Measurements from ENCODE around the gene AMN.

The AMN gene

GRCh38 chr14:102928412-102929240 is 6.2 kb downstream of the AMN start:
- DNase-seq (ENCODE audit: low read depth), result peak; percentile 64

GRCh38 chr14:102929241-102930137 is 7.0 kb downstream of the AMN start:
- DNase-seq (ENCODE audit: low read depth), result no peak

- DNase-seq (ENCODE audit: low read depth), result no peak
These were observed 7.8 kb downstream of the AMN start for GRCh38 chr14:102930138-102930752.

- no peak for DNase-seq (ENCODE audit: low read depth)
These were observed 8.5 kb downstream of the AMN start for GRCh38 chr14:102930753-102931579.

GRCh38 chr14:102931580-102932285 is 9.3 kb downstream of the AMN start:
- DNase-seq (ENCODE audit: low read depth), result no peak

GRCh38 chr14:102932484-102933248 is 10.2 kb downstream of the AMN start:
- DNase-seq (ENCODE audit: low read depth), result no peak

GRCh38 chr14:102933618-102934231 is 11.3 kb downstream of the AMN start:
- DNase-seq (ENCODE audit: low read depth), result no peak

- no peak for DNase-seq (ENCODE audit: low read depth)
These were observed 13.3 kb downstream of the AMN start for GRCh38 chr14:102935756-102936155.

- no peak for DNase-seq (ENCODE audit: low read depth)
These were observed 15.1 kb downstream of the AMN start for GRCh38 chr14:102937331-102938175.

GRCh38 chr14:102938191-102938590 is 15.7 kb downstream of the AMN start:
- DNase-seq (ENCODE audit: low read depth), result no peak

GRCh38 chr14:102939329-102939728 is 16.9 kb downstream of the AMN start:
- no peak for DNase-seq (ENCODE audit: low read depth)

- DNase-seq (ENCODE audit: low read depth), result no peak
These were observed 17.5 kb downstream of the AMN start for GRCh38 chr14:102939820-102940561.

- DNase-seq (ENCODE audit: low read depth), result no peak
These were observed 18.4 kb downstream of the AMN start for GRCh38 chr14:102940729-102941362.

GRCh38 chr14:102941419-102942011 is 19.1 kb downstream of the AMN start:
- DNase-seq (ENCODE audit: low read depth), result no peak

GRCh38 chr14:102942069-102942468 is 19.6 kb downstream of the AMN start:
- no peak for DNase-seq (ENCODE audit: low read depth)

GRCh38 chr14:102943454-102943853 is 21.0 kb downstream of the AMN start:
- no peak for DNase-seq (ENCODE audit: low read depth)

GRCh38 chr14:102943979-102944378 is 21.5 kb downstream of the AMN start:
- no peak for DNase-seq (ENCODE audit: low read depth)

Measured in stimulated activated CD8-positive, alpha-beta memory T cell treated with anti-CD3 and anti-CD28 coated beads, Interleukin-4, amount 100 ng/mL, for 24 hours (primary cell).